ENCODE data around the gene SLC16A11.
"Not testable (repeated sequence)": the region's sequence is repeated elsewhere in the genome, so short reads cannot be mapped to it uniquely, and the experiment has no call there.

GRCh38 chr17:7091311-7092005 lies 47.6 kb upstream of the SLC16A11 start:
- TF ChIP-seq, protein P1, sequence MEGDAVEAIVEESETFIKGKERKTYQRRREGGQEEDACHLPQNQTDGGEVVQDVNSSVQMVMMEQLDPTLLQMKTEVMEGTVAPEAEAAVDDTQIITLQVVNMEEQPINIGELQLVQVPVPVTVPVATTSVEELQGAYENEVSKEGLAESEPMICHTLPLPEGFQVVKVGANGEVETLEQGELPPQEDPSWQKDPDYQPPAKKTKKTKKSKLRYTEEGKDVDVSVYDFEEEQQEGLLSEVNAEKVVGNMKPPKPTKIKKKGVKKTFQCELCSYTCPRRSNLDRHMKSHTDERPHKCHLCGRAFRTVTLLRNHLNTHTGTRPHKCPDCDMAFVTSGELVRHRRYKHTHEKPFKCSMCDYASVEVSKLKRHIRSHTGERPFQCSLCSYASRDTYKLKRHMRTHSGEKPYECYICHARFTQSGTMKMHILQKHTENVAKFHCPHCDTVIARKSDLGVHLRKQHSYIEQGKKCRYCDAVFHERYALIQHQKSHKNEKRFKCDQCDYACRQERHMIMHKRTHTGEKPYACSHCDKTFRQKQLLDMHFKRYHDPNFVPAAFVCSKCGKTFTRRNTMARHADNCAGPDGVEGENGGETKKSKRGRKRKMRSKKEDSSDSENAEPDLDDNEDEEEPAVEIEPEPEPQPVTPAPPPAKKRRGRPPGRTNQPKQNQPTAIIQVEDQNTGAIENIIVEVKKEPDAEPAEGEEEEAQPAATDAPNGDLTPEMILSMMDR (optimal IDR thresholded peaks at IDR 0.05 in 1 of 3, IDR thresholded peaks at IDR 0.05 in 1 of 3, conservative IDR thresholded peaks at IDR 0.05 in 1 of 3; ENCODE audit: extremely low read depth in 1 of 3, insufficient read depth in 2 of 3, low read length in 3 of 3) = not testable (repeated sequence)
- TF ChIP-seq EZH2 (IDR thresholded peaks at IDR 0.05; ENCODE audit: low read length) = not testable (repeated sequence)

All from keratinocyte (primary cell).